GM19193 (cell line): ENCODE measurements around the gene NIPBL.

Source experiments
- POLR2A ChIP-seq: IDR thresholded peaks from 4 replicates; pipeline ENCODE4 v1.6.1; 2011; ENCODE audit not compliant: insufficient read depth, insufficient read length; ENCODE audit errors: extremely low read depth

NIPBL gene

DNA sequence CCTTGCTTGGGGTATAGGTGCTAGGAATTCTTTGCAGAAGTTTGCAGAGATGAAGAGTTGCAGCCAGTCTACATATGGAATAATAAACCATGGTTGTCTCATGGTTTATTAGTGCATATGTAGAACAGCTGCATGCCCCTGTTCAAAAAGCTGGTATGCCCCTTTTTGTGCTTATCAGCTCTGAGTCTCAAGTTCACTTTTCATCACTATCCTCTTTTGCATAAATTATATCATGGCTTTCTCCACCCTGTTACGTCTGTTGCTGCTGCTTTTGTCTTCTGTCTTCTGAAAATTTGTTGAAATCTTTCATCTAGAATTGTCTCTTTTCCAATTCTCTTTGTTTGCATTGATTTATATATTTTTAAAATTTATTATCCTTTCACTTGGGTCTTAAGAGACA is 200.6 kb downstream of the NIPBL start:
- no peak for TF ChIP-seq POLR2A

DNA sequence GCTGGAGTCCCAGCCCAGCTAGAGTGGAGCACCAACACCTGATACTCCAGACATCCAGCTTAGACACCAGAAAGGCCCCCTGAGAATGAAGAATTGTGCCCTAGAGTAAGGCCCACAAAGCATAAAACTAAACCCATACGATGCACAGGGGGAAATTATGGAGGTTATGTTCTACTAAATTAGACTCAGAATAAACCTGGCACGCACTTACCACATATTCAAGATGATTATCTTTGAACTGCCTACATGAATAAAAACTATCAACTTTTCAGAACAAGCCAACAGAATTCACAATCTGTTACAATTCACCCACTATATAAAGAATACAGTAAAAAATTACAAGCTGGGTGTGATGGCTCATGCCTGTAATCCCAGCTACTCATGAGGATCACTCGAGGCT is 204.1 kb downstream of the NIPBL start:
- no peak for TF ChIP-seq POLR2A

DNA sequence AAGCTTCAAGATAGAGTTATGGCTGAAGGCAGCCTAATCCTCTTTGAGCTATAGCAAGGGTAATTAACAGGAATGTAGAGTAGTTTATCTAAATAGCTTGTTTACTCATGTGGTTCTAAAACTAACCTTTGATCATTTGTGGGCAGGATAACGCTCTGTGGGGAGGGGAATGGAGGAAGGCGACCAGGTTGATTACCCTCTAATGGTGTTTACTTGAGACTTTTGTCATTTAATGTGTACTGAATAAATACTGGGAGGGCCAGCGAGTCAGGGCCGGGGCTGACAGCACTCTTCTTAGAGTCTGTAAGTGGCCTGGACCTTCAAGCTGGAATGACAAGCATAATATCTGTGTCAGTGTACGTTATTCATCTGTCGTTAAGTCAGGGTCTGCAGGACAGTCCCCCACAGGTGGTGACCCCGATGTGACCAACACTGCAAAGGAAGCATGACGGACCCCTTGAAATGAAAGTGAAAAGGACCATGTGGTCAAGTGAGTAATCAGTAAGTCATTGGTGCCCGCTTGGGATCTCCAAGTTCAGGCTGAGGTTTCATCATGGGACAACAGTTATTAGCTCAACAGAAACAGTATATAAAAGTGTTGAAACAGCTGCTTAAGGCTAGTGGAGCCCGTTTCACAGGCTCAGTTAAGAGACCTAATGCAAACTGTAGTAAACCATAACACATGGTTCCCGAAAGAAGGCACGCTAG is 210.1 kb downstream of the NIPBL start:
- no peak for TF ChIP-seq POLR2A

DNA sequence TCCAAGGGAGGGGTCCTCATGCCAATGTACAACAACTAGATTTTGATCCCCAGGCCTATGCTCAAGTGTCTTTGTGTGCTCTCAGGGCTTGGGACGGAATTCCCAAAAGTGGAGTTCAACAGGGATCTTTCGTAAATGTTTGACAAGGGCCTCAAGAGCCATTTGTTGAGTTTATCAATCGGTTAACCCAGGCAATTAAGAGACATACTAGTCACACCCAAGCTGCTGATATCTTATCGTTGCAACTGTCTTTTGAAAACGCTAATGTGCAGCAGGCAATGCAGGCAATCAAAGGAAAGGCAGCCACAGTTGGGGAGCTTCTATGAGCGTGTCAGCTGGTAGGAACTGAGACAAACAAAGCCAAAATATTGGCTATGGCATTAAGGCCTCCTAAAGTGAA is 211.4 kb downstream of the NIPBL start:
- no peak for TF ChIP-seq POLR2A

DNA sequence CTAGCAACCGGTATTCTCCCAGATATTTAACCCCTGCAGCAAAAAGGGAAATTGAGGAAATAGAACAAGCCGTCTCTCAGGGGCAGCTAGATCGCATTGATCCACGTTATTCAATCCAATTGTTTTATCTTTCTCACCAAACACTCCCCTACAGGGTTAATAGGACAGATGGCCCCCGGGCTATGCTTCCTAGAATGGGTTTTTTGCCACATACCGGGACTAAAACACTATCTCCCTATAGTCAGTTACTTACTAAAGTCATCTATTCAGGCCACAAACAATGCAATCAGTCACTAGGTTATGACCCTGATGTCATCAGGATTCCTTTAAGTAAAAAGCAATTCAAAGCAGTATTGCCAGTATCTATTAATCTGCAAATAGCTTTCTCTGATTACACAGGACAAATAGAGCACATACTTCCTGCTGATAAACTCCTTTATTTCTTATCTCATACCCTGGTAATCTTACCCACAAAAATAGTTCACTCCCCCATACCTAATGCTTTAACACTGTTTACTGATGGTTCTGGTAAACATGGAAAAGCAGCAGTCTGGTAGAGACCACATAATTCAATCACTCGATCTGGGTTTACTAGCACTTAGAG is 213.7 kb downstream of the NIPBL start:
- TF ChIP-seq POLR2A: no peak

DNA sequence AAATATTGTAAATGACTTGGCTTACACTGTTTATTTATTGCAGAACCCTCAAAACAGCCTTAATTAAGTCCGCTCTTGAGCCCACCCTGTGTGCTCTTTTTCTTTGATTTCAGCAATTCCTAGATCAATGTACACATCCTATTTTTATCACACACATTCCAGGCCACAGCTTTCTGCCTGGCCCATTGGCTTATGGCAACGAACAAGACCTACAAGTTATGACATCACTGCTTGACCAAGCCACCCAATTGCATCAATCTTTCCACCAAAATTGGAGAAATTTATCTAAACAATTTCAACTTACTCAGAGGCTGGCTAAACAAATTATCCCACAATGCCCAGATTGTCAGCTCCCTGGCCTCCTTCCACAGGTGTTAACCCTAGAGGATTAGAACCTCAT is 214.2 kb downstream of the NIPBL start:
- TF ChIP-seq POLR2A: no peak

DNA sequence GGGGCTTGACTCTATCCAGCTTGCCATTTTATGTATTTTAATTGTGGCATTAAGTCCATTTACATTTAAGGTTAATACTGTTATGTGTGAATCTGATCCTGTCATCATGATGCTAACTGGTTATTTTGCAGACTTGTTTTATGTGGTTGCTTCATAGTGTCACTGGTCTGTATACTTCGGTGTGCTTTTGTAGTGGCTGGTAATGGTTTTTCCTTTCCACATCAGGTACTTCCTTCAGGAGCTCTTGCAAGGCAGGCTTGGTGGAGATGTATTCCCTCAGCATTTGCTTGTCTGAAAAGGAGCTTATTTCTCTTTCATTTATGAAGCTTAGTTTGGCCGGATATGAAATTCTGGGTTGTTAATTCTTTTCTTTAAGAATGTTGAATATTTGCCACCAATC is 226.7 kb downstream of the NIPBL start:
- no peak for TF ChIP-seq POLR2A

DNA sequence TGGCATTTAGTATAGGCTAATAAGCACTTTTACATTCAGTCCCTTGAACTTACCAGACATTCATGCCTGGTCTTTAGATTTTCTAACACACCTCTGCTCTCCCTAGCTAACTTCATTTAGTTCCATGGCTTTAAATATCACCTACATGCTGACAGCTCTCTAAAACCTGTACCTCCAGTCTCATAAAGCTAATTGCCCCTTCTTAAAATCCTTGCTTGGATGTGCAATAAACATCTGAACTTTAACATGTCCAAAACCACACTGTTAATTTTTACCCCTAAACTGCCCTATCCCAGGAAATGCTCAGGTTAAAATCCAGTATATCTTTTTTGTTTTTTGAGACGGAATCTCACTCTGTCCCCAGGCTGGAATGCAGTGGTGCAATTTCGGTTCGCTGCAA is 232.8 kb downstream of the NIPBL start:
- TF ChIP-seq POLR2A: no peak

DNA sequence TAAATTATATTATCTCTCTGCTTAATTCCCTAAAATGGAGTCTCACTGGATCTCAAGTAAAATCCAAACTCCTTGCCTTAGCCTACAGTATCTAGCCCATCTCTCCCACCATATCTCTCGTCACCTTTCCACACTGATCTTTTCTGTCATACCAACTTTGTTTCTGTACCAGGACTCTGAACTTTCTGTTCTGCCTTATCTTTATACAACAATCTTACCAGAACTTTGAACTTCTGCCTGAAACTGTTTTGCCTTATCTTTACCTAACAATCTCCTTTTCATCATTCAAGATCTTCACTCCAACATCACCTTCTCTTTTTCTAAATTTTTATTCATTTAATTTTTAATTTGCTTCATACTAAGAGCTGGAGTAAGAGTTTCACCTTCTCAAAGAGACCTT is 233.6 kb downstream of the NIPBL start:
- no peak for TF ChIP-seq POLR2A

DNA sequence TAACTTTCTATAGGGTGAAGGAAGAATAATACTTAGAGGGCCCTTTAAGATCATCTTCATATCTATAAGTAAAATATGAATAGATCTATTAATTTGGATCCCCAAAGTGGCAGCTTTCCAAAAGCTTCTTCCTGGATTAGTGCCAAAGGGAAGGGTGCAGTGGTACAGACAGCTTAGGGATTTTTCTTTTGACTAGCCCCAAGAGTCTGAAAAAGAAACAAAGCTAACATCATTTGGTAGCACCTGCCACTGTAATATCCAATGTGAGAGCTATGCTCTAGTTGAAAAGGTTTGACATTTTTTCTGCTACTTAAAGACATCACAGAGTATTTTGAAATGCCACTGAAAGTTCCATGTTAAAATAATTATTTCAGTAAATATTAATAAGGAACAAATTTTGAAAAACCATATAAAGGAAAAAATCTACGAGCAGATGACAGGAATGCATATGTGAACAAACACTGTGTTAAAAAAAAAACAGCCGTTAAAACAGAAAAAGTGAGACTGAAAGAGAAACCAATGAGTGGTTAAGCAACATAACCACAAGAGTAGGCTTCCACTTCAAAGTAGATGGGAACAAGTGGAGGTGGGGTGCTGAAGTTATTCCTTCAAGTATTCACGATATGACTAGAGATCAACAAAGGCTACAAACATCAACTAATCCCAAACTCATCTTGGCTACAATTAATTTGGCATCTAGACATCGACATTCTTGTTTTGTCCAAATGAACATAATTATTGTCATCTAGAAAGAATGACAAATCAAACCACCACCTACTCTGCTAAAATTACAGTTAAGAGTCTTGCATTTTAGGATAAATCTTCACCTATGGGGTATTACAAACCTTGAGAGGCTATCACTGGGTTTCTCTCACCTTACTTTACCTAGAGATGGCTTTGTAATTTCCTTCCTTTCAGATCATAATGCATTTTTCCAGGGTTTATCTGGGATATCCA is 235.1 kb downstream of the NIPBL start:
- TF ChIP-seq POLR2A: no peak

DNA sequence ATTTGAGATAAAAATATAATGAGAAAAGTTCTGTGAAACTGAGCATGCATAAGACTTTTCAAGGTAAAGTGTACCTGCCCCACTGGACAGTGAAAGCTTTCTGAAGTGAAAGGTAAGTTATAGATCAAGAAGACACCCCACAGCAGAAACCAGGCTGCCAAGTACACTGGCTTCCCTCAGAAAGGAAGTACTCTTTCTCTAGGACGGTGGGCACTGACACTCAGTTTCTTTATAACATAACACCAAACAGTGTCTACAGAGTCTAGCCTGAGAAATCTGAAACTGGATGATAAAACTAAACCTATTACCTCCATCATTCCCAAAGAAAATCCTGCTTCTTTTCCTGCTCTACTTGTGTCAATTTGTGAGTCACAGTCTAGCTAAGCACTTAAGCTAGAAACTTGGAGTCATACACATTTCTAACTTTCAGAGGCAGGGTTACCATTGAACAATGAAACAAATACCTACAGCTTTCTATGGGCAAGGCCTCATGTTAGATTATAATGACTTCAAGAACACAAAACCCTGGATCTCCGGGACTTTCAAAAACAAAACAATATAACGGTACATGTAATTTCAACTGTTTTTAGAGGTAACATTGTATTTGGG is 235.9 kb downstream of the NIPBL start:
- no peak for TF ChIP-seq POLR2A
